Measurements from ENCODE around the gene KRTAP9-7. TPM values are rescaled to one million over a fixed set of nuclear protein-coding genes. Genes with fewer than 3 reads are reported as not detected.

The KRTAP9-7 gene
- total and polyA plus RNA-seq, 2 of the 4 experiments (the other 2 are of a cell fraction), result not detected

- CTCF ChIA-PET, result no interaction called here
Measured at GRCh38 chr17:41315204-41315794, 39.8 kb downstream of the KRTAP9-7 start, which contains the start of gene KRTAP17-1. Gene KRTAP17-1 (minus strand): TSS chr17:41315710. CDS start chr17:41315650, 60 bp downstream.

More at GRCh38 chr17:41315204-41315794, 39.8 kb downstream of the KRTAP9-7 start, which contains the start of gene KRTAP17-1:
- Histone ChIP-seq H3K4me3 (ENCODE audit: insufficient read depth, low read depth, low read length) (no peak within 1 kb of the TSS), H2BK15ac (ENCODE audit: low read depth, low read length) (no peak within 1 kb of the TSS), H3K79me1 (ENCODE audit: low read depth in 1 of 2, low read length in 2 of 2) (no peaks in the 10 kb centered on the region), H4K8ac (ENCODE audit: low read depth in 2 of 2, low read length in 2 of 2) (no peak within 1 kb of the TSS), H3K9ac (ENCODE audit: low read depth, low read length) (no peak within 1 kb of the TSS), H2AK9ac (replicated peaks; ENCODE audit: low read depth, low read length, poor library complexity) (no peak within 1 kb of the TSS), H3K4me1 (ENCODE audit: control insufficient read depth, insufficient read depth, low read length) (no peaks in the 10 kb centered on the region), H3K9me3 (ENCODE audit: control insufficient read depth, insufficient read depth, low read length) (no peaks in the 10 kb centered on the region; the same call in 1 of the 2 replicates), H3K56ac (ENCODE audit: extremely low read depth, insufficient read depth, low read length) (no peak within 1 kb of the TSS), H2BK120ac (ENCODE audit: low read depth, low read length) (no peak within 1 kb of the TSS), H3K18ac (ENCODE audit: low read depth, low read length) (no peak within 1 kb of the TSS), H3K36me3 (ENCODE audit: control insufficient read depth, insufficient read depth, low read length) (no peaks in the 10 kb centered on the region), H2BK5ac (ENCODE audit: low read depth, low read length, poor library complexity, severe bottlenecking) (no peak within 1 kb of the TSS), H4K5ac (ENCODE audit: low read depth, low read length) (no peak within 1 kb of the TSS), H3K14ac (replicated peaks; ENCODE audit: low read depth, low read length) (no peak within 1 kb of the TSS), H3K4me2 (ENCODE audit: low read depth, low read length) (no peak within 1 kb of the TSS), H4K20me1 (ENCODE audit: insufficient read depth, low read length) (no peaks in the 10 kb centered on the region), H3K4ac (ENCODE audit: low read depth, low read length) (no peak within 1 kb of the TSS), H3K27ac (ENCODE audit: insufficient read depth, low read length) (no peak within 1 kb of the TSS), H2AK5ac (ENCODE audit: low read depth, low read length) (peak within 1 kb of the TSS; percentile 65; the same call in 1 of the 2 replicates), H3K23ac (ENCODE audit: low read depth, low read length) (no peak within 1 kb of the TSS), H4K91ac (ENCODE audit: insufficient read depth, low read depth, low read length) (no peak within 1 kb of the TSS), H2AFZ (replicated peaks; ENCODE audit: low read length, poor library complexity) (peak within 1 kb of the TSS; percentile 9), H3K9me1 (ENCODE audit: insufficient read depth, low read length) (no peaks in the 10 kb centered on the region), H3K27me3 (ENCODE audit: control insufficient read depth, insufficient read depth, low read length) (peaks cover 5% of the 10 kb centered on the region), H2BK20ac (ENCODE audit: low read depth, low read length) (no peak within 1 kb of the TSS)
- 100% methylated on average over 2 of the region's 24 CpGs; no CpG with 5 or more reads in 1 of the 2 experiments for WGBS, 2 experiments (ENCODE audit: extremely low coverage in 2 of 2, insufficient read length in 1 of 2)
- ATAC-seq (ENCODE audit: low read depth) (no peak), DNase-seq (no peak)
- BruUV-seq (replicated peaks), result no TSS peak
- dilution Hi-C loops (cut with HindIII; ENCODE audit: low sequenced_read_pairs, unreplicated experiment) (no loop called here), intact Hi-C loops (cut with micrococcal nuclease) (no loop called here), in situ Hi-C loops (cut with MboI; ENCODE audit: low sequenced_read_pairs) (loop anchor here (10.0 kb wide), 1 partner anchor 60 kb away; no protein-coding TSS in a partner anchor)
- POLR2A ChIA-PET (ENCODE audit: unreplicated experiment), result no interaction called here
- TF ChIP-seq FOS (IDR thresholded peaks at IDR 0.05; ENCODE audit: low read depth, low read length) (no peak), MAFK (IDR thresholded peaks at IDR 0.05; ENCODE audit: low read depth, low read length) (no peak), ELK1 (IDR thresholded peaks at IDR 0.05; ENCODE audit: borderline replicate concordance, low read depth, low read length) (no peak), RFX5 (IDR thresholded peaks at IDR 0.05; ENCODE audit: low read depth, low read length) (no peak), CHD1 (IDR thresholded peaks at IDR 0.05; ENCODE audit: low read depth, low read length) (no peak), RAD21 (IDR thresholded peaks at IDR 0.05; ENCODE audit: low read length) (no peak), MXI1 (IDR thresholded peaks at IDR 0.05; ENCODE audit: borderline replicate concordance, low read depth, low read length) (no peak), USF2 (IDR thresholded peaks at IDR 0.05; ENCODE audit: low read depth, low read length) (no peak), BHLHE40 (IDR thresholded peaks at IDR 0.05; ENCODE audit: low read depth, low read length) (no peak)
